OCI-LY7 (cell line): ENCODE results near the gene SETD1A. TPM values are rescaled to one million over a fixed set of nuclear protein-coding genes. Genes with fewer than 3 reads are reported as not detected.
"Not testable (repeated sequence)": the region's sequence is repeated elsewhere in the genome, so short reads cannot be mapped to it uniquely, and the experiment has no call there.

Experiments used
- BruUV-seq: library from RNA; stranded (reverse); fragments of 400-500 nt; replicated peaks from 2 replicates; lab custom pipeline; 2021; lab: Mats Ljungman, UMichigan
- CTCF ChIA-PET: fragments of 300-600 bp; sonication (Branson Sonifier 250); formaldehyde crosslinking; loops from one replicate; lab custom pipeline; 2022; ENCODE audit warnings: antibody characterized with exemption; ENCODE audit not compliant: unreplicated experiment; lab: Charles Lee
- POLR2A ChIA-PET: fragments of 300-600 bp; sonication (Branson Sonifier 250); formaldehyde crosslinking; loops from one replicate; lab custom pipeline; 2022; ENCODE audit warnings: antibody characterized with exemption; lab: Charles Lee
- DNase-seq: peaks from one replicate; pipeline ENCODE4 v3.0.0-alpha.2; 2015; ENCODE audit warnings: low spot score
- H2AFZ ChIP-seq: fragments of 200-600 bp; sonication (generic), shearing (Covaris generic); 2 replicates; pipeline ENCODE4 v1.6.1; 2014; ENCODE audit warnings: mild to moderate bottlenecking, antibody characterized with exemption, low read length, moderate library complexity
- H3K27ac ChIP-seq: fragments of 200-600 bp; sonication (generic); 2 replicates; pipeline ENCODE4 v1.5.1; 2014; ENCODE audit warnings: mixed run types, low read depth, mild to moderate bottlenecking, moderate library complexity, low read length, inconsistent platforms; ENCODE audit not compliant: poor library complexity, severe bottlenecking
- H3K36me3 ChIP-seq: fragments of 200-600 bp; sonication (generic); 2 replicates; pipeline ENCODE4 v1.6.1; 2014; ENCODE audit warnings: mild to moderate bottlenecking, antibody characterized with exemption, low read length, moderate library complexity, mixed read lengths; ENCODE audit not compliant: insufficient read depth
- H3K4me1 ChIP-seq: fragments of 200-600 bp; sonication (generic); 2 replicates; pipeline ENCODE4 v1.5.1; 2014; ENCODE audit warnings: mild to moderate bottlenecking, low read length; ENCODE audit not compliant: insufficient read depth, poor library complexity, severe bottlenecking
- H3K4me2 ChIP-seq: fragments of 200-600 bp; sonication (generic); 2 replicates; pipeline ENCODE4 v1.6.1; 2014; ENCODE audit warnings: mild to moderate bottlenecking, low read length
- H3K4me3 ChIP-seq: fragments of 200-600 bp; sonication (generic); 2 replicates; pipeline ENCODE4 v1.5.1; 2014; ENCODE audit warnings: mild to moderate bottlenecking, low read depth, low read length; ENCODE audit not compliant: poor library complexity, severe bottlenecking
- H3K79me2 ChIP-seq: fragments of 200-600 bp; sonication (generic); 2 replicates; pipeline ENCODE4 v1.6.1; 2016; ENCODE audit warnings: low read depth, mild to moderate bottlenecking, low read length, moderate library complexity, mixed read lengths; ENCODE audit not compliant: insufficient read depth
- H3K9me2 ChIP-seq: fragments of 200-600 bp; sonication (generic); 2 replicates; pipeline ENCODE4 v1.6.1; 2016; ENCODE audit warnings: mild to moderate bottlenecking, low read length, mixed read lengths; ENCODE audit not compliant: insufficient read depth
- H3K9me3 ChIP-seq: fragments of 200-600 bp; sonication (generic); 2 replicates; pipeline ENCODE4 v1.6.1; 2014; ENCODE audit warnings: mild to moderate bottlenecking, mixed run types, low read length, mixed read lengths
- H4K20me1 ChIP-seq: fragments of 200-600 bp; sonication (generic); 2 replicates; pipeline ENCODE4 v1.6.1; 2014; ENCODE audit warnings: mild to moderate bottlenecking, antibody characterized with exemption, low read length, moderate library complexity, mixed read lengths; ENCODE audit not compliant: insufficient read depth
- CTCF ChIP-seq: fragments of 200-600 bp; sonication (generic); conservative IDR thresholded peaks from 2 replicates; pipeline ENCODE4 v1.5.1; 2014; ENCODE audit warnings: mild to moderate bottlenecking, antibody characterized with exemption, low read length, moderate library complexity, mixed read lengths
- EZH2phosphoT487 ChIP-seq: fragments of 200-600 bp; sonication (generic); IDR thresholded peaks from 2 replicates; pipeline ENCODE4 v1.6.1; 2018; ENCODE audit warnings: low read depth, borderline replicate concordance, mild to moderate bottlenecking, mixed run types, antibody characterized with exemption, low read length, moderate library complexity, mixed read lengths
- intact Hi-C: fragments of 100-400 bp; cut with micrococcal nuclease; formaldehyde crosslinking; loops from one replicate; pipeline ENCODE4 v1.10.0; 2022; ENCODE audit not compliant: unreplicated experiment
- total RNA-seq, 2 experiments: library from RNA; depleted of rRNA in 1 of 2; stranded (reverse); fragments of >200 nt in 1 of 2; shearing (Covaris generic) in 1 of 2; gene quantifications; 2 replicates each; pipeline ENCODE4 v1.2.3, GENCODE V29; 2014 to 2022

SETD1A gene
- total RNA-seq, 2 experiments from 2014 or later: 8.6 to 36.0 TPM

DNA sequence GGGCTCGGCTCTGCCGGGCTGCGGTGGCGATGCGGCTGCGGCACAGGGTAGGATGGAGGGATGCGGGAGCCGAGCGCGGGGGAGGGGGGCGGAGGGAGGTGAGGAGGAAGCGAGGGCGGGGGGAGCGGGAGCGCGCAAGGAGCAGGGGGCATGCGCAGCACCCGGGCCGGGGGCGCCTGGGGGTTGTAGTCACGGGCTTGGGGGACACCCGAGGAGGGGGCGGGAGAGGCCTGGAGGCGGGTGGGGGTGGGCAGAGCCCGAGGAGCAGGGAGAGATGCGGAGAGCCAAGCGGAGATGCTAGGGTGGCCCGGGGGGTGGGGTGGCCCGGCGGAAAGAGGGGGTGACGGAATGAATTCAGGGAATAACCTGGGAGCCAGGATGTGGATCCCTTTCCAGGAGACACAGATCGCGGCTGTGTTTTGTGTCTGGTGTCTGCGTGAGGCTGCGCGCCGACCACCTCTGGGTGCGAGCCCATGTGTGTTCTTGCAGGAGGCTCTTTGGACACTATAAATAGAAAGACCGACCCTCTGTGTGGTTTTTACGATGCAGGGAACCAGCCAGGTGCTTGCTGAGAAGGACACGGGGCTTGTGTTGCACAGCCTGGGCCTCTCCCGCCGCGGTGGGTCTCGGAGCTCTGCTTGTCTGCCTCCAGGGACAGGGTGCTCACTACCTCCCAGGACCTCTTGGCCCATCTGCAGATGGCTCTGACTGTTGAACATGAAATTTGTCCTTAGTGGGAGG is 53.2 kb downstream of the SETD1A start, which contains the start of gene STX1B:
Gene STX1B, minus strand, starts transcription at position 54 of the 741 bp plus-strand sequence. CDS start 242 bp downstream, outside the sequence.
- Histone ChIP-seq H4K20me1 (no peaks in the 10 kb centered on the region), H3K79me2 (no peaks in the 10 kb centered on the region), H3K4me3 (no peak within 1 kb of the TSS), H3K9me3 (no peaks in the 10 kb centered on the region), H3K27ac (no peak within 1 kb of the TSS), H2AFZ (no peak within 1 kb of the TSS), H3K9me2 (no peaks in the 10 kb centered on the region), H3K4me2 (no peak within 1 kb of the TSS), H3K4me1 (no peaks in the 10 kb centered on the region), H3K36me3 (no peaks in the 10 kb centered on the region)
- no TSS peak for BruUV-seq
- no peak for TF ChIP-seq CTCF
- TF ChIP-seq EZH2phosphoT487: no peak
- CTCF ChIA-PET: no interaction called here
- DNase-seq: no peak
- POLR2A ChIA-PET: no interaction called here
- intact Hi-C loops: no loop called here

- H3K4me1 ChIP-seq, BruUV-seq, H2AFZ ChIP-seq, H4K20me1 ChIP-seq, H3K79me2 ChIP-seq, H3K9me3 ChIP-seq, H3K4me2 ChIP-seq, POLR2A ChIA-PET, H3K4me3 ChIP-seq, H3K9me2 ChIP-seq, H3K36me3 ChIP-seq, CTCF ChIA-PET, DNase-seq, intact Hi-C loops, H3K27ac ChIP-seq: not testable (repeated sequence)
Measured at GRCh38 chr16:31011815-31012214, 54.3 kb downstream of the SETD1A start.

DNA sequence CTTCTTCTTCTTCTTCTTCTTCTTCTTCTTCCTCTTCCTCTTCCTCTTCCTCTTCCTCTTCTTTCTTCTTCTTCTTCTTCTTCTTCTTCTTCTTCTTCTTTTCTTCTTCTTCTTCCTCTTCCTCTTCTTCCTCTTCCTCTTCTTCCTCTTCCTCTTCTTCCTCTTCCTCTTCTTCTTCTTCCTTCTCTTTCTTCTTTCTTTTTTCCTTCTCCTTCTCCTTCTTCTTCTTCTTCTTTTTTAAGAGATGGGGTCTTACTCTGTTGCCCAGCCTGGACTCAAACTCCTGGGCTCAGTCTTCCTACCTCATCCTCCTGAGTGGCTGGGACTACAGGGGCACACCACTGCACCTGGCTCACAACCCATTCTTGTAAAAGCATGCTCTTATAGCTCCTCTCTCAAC is 55.7 kb downstream of the SETD1A start:
- H3K79me2 ChIP-seq, H3K9me3 ChIP-seq, H3K4me1 ChIP-seq, H3K4me2 ChIP-seq, H4K20me1 ChIP-seq, H2AFZ ChIP-seq, H3K27ac ChIP-seq, DNase-seq, H3K36me3 ChIP-seq, H3K9me2 ChIP-seq, BruUV-seq, H3K4me3 ChIP-seq, CTCF ChIA-PET, intact Hi-C loops: not testable (repeated sequence)
- POLR2A ChIA-PET: interaction anchor here (1.1 kb wide), 1 partner anchor 267 kb away, joined by 3 read pairs; no protein-coding TSS in a partner anchor
